Stimulated activated naive CD8-positive, alpha-beta T cell treated with anti-CD3 and anti-CD28 coated beads, Interleukin-15, Interleukin-2, amounts not matched to agents 100 ng/mL and 50 ng/mL, for 24 hours (primary cell): ENCODE measurements around the gene ARHGEF28.

Experiments
- H3K27ac Mint-ChIP-seq: one replicate; pipeline ENCODE4 v1.8.0; 2021; ENCODE audit warnings: mild to moderate bottlenecking, mixed read lengths
- H3K27me3 Mint-ChIP-seq: one replicate; pipeline ENCODE4 v1.8.0; 2021; ENCODE audit warnings: mixed read lengths
- H3K36me3 Mint-ChIP-seq: one replicate; pipeline ENCODE4 v1.8.0; 2021; ENCODE audit warnings: low read depth, mixed read lengths
- H3K4me1 Mint-ChIP-seq: one replicate; pipeline ENCODE4 v1.8.0; 2021; ENCODE audit warnings: low read depth, mixed read lengths
- H3K4me3 Mint-ChIP-seq: one replicate; pipeline ENCODE4 v1.8.0; 2021; ENCODE audit warnings: mild to moderate bottlenecking, mixed read lengths
- H3K9me3 Mint-ChIP-seq: one replicate; pipeline ENCODE4 v1.8.0; 2021; ENCODE audit warnings: mixed read lengths

Gene ARHGEF28

GRCh38 chr5:73939557-73939956, 313.6 kb downstream of the ARHGEF28 start:
- Mint-ChIP-seq H3K4me3 (no peak overlapping the region), H3K36me3 (no peaks in the 10 kb centered on the region), H3K9me3 (no peaks in the 10 kb centered on the region), H3K27ac (no peak overlapping the region), H3K4me1 (no peaks in the 10 kb centered on the region), H3K27me3 (peaks cover 42% of the 10 kb centered on the region)

- no peaks in the 10 kb centered on the region for H3K9me3 Mint-ChIP-seq
- H3K27ac Mint-ChIP-seq = no peak overlapping the region
- H3K27me3 Mint-ChIP-seq = peaks cover 42% of the 10 kb centered on the region
- no peaks in the 10 kb centered on the region for H3K36me3 Mint-ChIP-seq
- no peaks in the 10 kb centered on the region for H3K4me1 Mint-ChIP-seq
- no peak overlapping the region for H3K4me3 Mint-ChIP-seq
Measured at GRCh38 chr5:73940026-73940425, 314.0 kb downstream of the ARHGEF28 start.

- Mint-ChIP-seq H3K27ac (no peak overlapping the region), H3K36me3 (no peaks in the 10 kb centered on the region), H3K27me3 (peaks cover 38% of the 10 kb centered on the region), H3K4me1 (no peaks in the 10 kb centered on the region), H3K9me3 (no peaks in the 10 kb centered on the region), H3K4me3 (no peak overlapping the region)
Measured at GRCh38 chr5:73940801-73941200, 314.8 kb downstream of the ARHGEF28 start.

GRCh38 chr5:73942783-73943182, 316.8 kb downstream of the ARHGEF28 start:
- Mint-ChIP-seq H3K27ac (no peak overlapping the region), H3K4me3 (no peak overlapping the region), H3K4me1 (no peaks in the 10 kb centered on the region), H3K36me3 (no peaks in the 10 kb centered on the region), H3K27me3 (peaks cover 33% of the 10 kb centered on the region), H3K9me3 (no peaks in the 10 kb centered on the region)

- Mint-ChIP-seq H3K4me3 (no peak overlapping the region), H3K9me3 (no peaks in the 10 kb centered on the region), H3K27me3 (peaks cover 33% of the 10 kb centered on the region), H3K4me1 (no peaks in the 10 kb centered on the region), H3K27ac (no peak overlapping the region), H3K36me3 (no peaks in the 10 kb centered on the region)
Measured at GRCh38 chr5:73943397-73943796, 317.4 kb downstream of the ARHGEF28 start.

GRCh38 chr5:73944581-73944980, 318.6 kb downstream of the ARHGEF28 start:
- Mint-ChIP-seq H3K27me3 (peaks cover 25% of the 10 kb centered on the region), H3K36me3 (no peaks in the 10 kb centered on the region), H3K4me1 (no peaks in the 10 kb centered on the region), H3K9me3 (no peaks in the 10 kb centered on the region), H3K27ac (no peak overlapping the region), H3K4me3 (no peak overlapping the region)

GRCh38 chr5:73945505-73945904, 319.5 kb downstream of the ARHGEF28 start:
- Mint-ChIP-seq H3K27ac (no peak overlapping the region), H3K4me3 (no peak overlapping the region), H3K4me1 (no peaks in the 10 kb centered on the region), H3K9me3 (no peaks in the 10 kb centered on the region), H3K27me3 (peaks cover 24% of the 10 kb centered on the region), H3K36me3 (no peaks in the 10 kb centered on the region)

GRCh38 chr5:73946278-73946677, 320.3 kb downstream of the ARHGEF28 start:
- H3K4me3 Mint-ChIP-seq = no peak overlapping the region
- no peaks in the 10 kb centered on the region for H3K9me3 Mint-ChIP-seq
- H3K36me3 Mint-ChIP-seq = no peaks in the 10 kb centered on the region
- H3K4me1 Mint-ChIP-seq = no peaks in the 10 kb centered on the region
- no peak overlapping the region for H3K27ac Mint-ChIP-seq
- peaks cover 24% of the 10 kb centered on the region for H3K27me3 Mint-ChIP-seq

GRCh38 chr5:73946919-73947602, 321.1 kb downstream of the ARHGEF28 start:
- Mint-ChIP-seq H3K4me3 (no peak overlapping the region), H3K4me1 (no peaks in the 10 kb centered on the region), H3K36me3 (no peaks in the 10 kb centered on the region), H3K27me3 (peaks cover 20% of the 10 kb centered on the region), H3K27ac (no peak overlapping the region), H3K9me3 (no peaks in the 10 kb centered on the region)

GRCh38 chr5:73947906-73948640, 322.1 kb downstream of the ARHGEF28 start:
- peaks cover 21% of the 10 kb centered on the region for H3K27me3 Mint-ChIP-seq
- no peak overlapping the region for H3K4me3 Mint-ChIP-seq

GRCh38 chr5:73948720-73949119, 322.7 kb downstream of the ARHGEF28 start:
- H3K27ac Mint-ChIP-seq = no peak overlapping the region
- H3K4me1 Mint-ChIP-seq = no peaks in the 10 kb centered on the region
- no peak overlapping the region for H3K4me3 Mint-ChIP-seq
- H3K36me3 Mint-ChIP-seq = no peaks in the 10 kb centered on the region
- peaks cover 21% of the 10 kb centered on the region for H3K27me3 Mint-ChIP-seq
- no peaks in the 10 kb centered on the region for H3K9me3 Mint-ChIP-seq

More at GRCh38 chr5:73947906-73948640, 322.1 kb downstream of the ARHGEF28 start:
- Mint-ChIP-seq H3K4me1 (no peaks in the 10 kb centered on the region), H3K36me3 (no peaks in the 10 kb centered on the region), H3K9me3 (no peaks in the 10 kb centered on the region), H3K27ac (no peak overlapping the region)

- Mint-ChIP-seq H3K27me3 (peaks cover 17% of the 10 kb centered on the region), H3K27ac (no peak overlapping the region), H3K4me1 (no peaks in the 10 kb centered on the region), H3K9me3 (no peaks in the 10 kb centered on the region), H3K36me3 (no peaks in the 10 kb centered on the region), H3K4me3 (no peak overlapping the region)
Measured at GRCh38 chr5:73950441-73950873, 324.5 kb downstream of the ARHGEF28 start.

GRCh38 chr5:73950912-73951430, 325.0 kb downstream of the ARHGEF28 start:
- Mint-ChIP-seq H3K27me3 (peaks cover 19% of the 10 kb centered on the region), H3K4me1 (no peaks in the 10 kb centered on the region), H3K9me3 (no peaks in the 10 kb centered on the region), H3K4me3 (no peak overlapping the region), H3K36me3 (no peaks in the 10 kb centered on the region), H3K27ac (no peak overlapping the region)

- no peak overlapping the region for H3K27ac Mint-ChIP-seq
- peaks cover 31% of the 10 kb centered on the region for H3K27me3 Mint-ChIP-seq
Measured at GRCh38 chr5:73952872-73953271, 326.9 kb downstream of the ARHGEF28 start.

GRCh38 chr5:73954381-73954780, 328.4 kb downstream of the ARHGEF28 start:
- H3K9me3 Mint-ChIP-seq = no peaks in the 10 kb centered on the region
- H3K4me1 Mint-ChIP-seq = no peaks in the 10 kb centered on the region
- H3K4me3 Mint-ChIP-seq = no peak overlapping the region
- no peaks in the 10 kb centered on the region for H3K36me3 Mint-ChIP-seq
- no peak overlapping the region for H3K27ac Mint-ChIP-seq
- H3K27me3 Mint-ChIP-seq = peaks cover 32% of the 10 kb centered on the region

More at GRCh38 chr5:73952872-73953271, 326.9 kb downstream of the ARHGEF28 start:
- Mint-ChIP-seq H3K9me3 (no peaks in the 10 kb centered on the region), H3K4me1 (no peaks in the 10 kb centered on the region), H3K4me3 (no peak overlapping the region), H3K36me3 (no peaks in the 10 kb centered on the region)
